Panc1 (cell line): ENCODE data around the gene ZBTB37. TPM values are rescaled to one million over a fixed set of nuclear protein-coding genes. Genes with fewer than 3 reads are reported as not detected.
"Not testable (repeated sequence)": the region's sequence is repeated elsewhere in the genome, so short reads cannot be mapped to it uniquely, and the experiment has no call there.

Experiments
- ATAC-seq: fragments of 200-7000 bp; cut with Tn5 transposase; 2 replicates; pipeline ENCODE4 v1.9.1; 2020; ENCODE audit warnings: mild to moderate bottlenecking, moderate library complexity
- BruUV-seq: library from RNA; stranded (reverse); fragments of 400-500 nt; replicated peaks from 2 replicates; lab custom pipeline; 2021; lab: Mats Ljungman, UMichigan
- CTCF ChIA-PET: fragments of 300-600 bp; sonication (Branson Sonifier 250); formaldehyde crosslinking; loops from one replicate; lab custom pipeline; 2022; ENCODE audit warnings: antibody characterized with exemption; lab: Charles Lee
- POLR2A ChIA-PET: fragments of 300-600 bp; sonication (Branson Sonifier 250); formaldehyde crosslinking; loops from one replicate; lab custom pipeline; 2022; ENCODE audit warnings: antibody characterized with exemption; lab: Charles Lee
- DNase-seq: peaks from one replicate; pipeline ENCODE4 v3.0.0-alpha.2; 2010; ENCODE audit warnings: low read depth, low spot score
- H3K27ac ChIP-seq: 2 replicates; pipeline ENCODE4 v1.5.1; 2011; ENCODE audit warnings: mild to moderate bottlenecking, low read length, inconsistent platforms
- H3K27me3 ChIP-seq: fragments of 200-500 bp; sonication (Bioruptor generic); 2 replicates; pipeline ENCODE4 v1.6.0; 2014; ENCODE audit warnings: low read length, inconsistent platforms; ENCODE audit not compliant: control insufficient read depth, insufficient read depth
- H3K36me3 ChIP-seq: fragments of 200-500 bp; sonication (Bioruptor generic); 2 replicates; pipeline ENCODE4 v1.5.1; 2014; ENCODE audit warnings: inconsistent platforms, mild to moderate bottlenecking, low read length, moderate library complexity; ENCODE audit not compliant: control insufficient read depth, insufficient read depth
- H3K4me1 ChIP-seq: 2 replicates; pipeline ENCODE4 v1.5.1; 2011; ENCODE audit warnings: inconsistent platforms, mild to moderate bottlenecking, low read length, moderate library complexity; ENCODE audit not compliant: control insufficient read depth, insufficient read depth
- H3K4me3 ChIP-seq, 2 experiments: 2 replicates each; pipeline ENCODE4 v1.5.1; 2011 to 2012; ENCODE audit warnings: low read depth in 2 of 2, low read length in 2 of 2, mild to moderate bottlenecking in 2 of 2, inconsistent platforms in 1 of 2, moderate library complexity in 1 of 2
- H3K9me3 ChIP-seq: fragments of 200-500 bp; sonication (Bioruptor generic); 2 replicates; pipeline ENCODE4 v1.5.1; 2014; ENCODE audit warnings: low read depth, mild to moderate bottlenecking, inconsistent platforms, low read length, moderate library complexity; ENCODE audit not compliant: control insufficient read depth, insufficient read depth
- CTCF ChIP-seq: fragments of 450-650 bp; IDR thresholded peaks from 2 replicates; pipeline ENCODE4 v1.5.1; 2017; ENCODE audit warnings: mild to moderate bottlenecking
- POLR2AphosphoS5 ChIP-seq: IDR thresholded peaks from 2 replicates; pipeline ENCODE4 v1.6.1; 2012; ENCODE audit warnings: mild to moderate bottlenecking, low read depth, low read length, moderate library complexity
- REST ChIP-seq, 2 experiments: IDR thresholded peaks; 2 replicates each; pipeline ENCODE4 v1.6.1; 2011 to 2012; ENCODE audit warnings: low read depth in 2 of 2, control low read depth in 1 of 2, low read length in 1 of 2, mild to moderate bottlenecking in 1 of 2, moderate library complexity in 1 of 2; ENCODE audit not compliant: insufficient read depth in 1 of 2
- SIN3A ChIP-seq: IDR thresholded peaks from 2 replicates; pipeline ENCODE4 v1.6.1; 2012; ENCODE audit warnings: low read depth, mild to moderate bottlenecking, low read length, moderate library complexity, borderline replicate concordance; ENCODE audit not compliant: insufficient read depth
- TCF7L2 ChIP-seq: IDR thresholded peaks from 2 replicates; pipeline ENCODE4 v1.6.1; 2011; ENCODE audit warnings: mild to moderate bottlenecking, low read depth, low read length, inconsistent platforms
- in situ Hi-C: cut with HindIII; loops from 2 replicates; pipeline ENCODE4 v1.10.0; 2016; ENCODE audit warnings: low sequenced_read_pairs, low pct_unique_long_range_greater_than_20kb
- intact Hi-C: fragments of 100-400 bp; cut with micrococcal nuclease; formaldehyde crosslinking; loops from one replicate; pipeline ENCODE4 v1.10.0; 2022; ENCODE audit not compliant: unreplicated experiment
- total RNA-seq: library from RNA; stranded (reverse); gene quantifications from one replicate; pipeline ENCODE4 v1.2.1, GENCODE V29; 2021; ENCODE audit not compliant: unreplicated experiment

Gene ZBTB37
- total RNA-seq, 1 experiment from 2014 or later = 11.6 TPM

- CTCF ChIA-PET = no interaction called here
- Histone ChIP-seq H3K27ac (no peak overlapping the region), H3K9me3 (no peaks in the 10 kb centered on the region), H3K27me3 (no peaks in the 10 kb centered on the region), H3K4me1 (no peaks in the 10 kb centered on the region), H3K4me3 (no peak overlapping the region), H3K36me3 (peaks cover 20% of the 10 kb centered on the region)
- no TSS peak for BruUV-seq
- TF ChIP-seq POLR2AphosphoS5 (no peak; the same call in 1 of the 2 replicates), REST (IDR thresholded peaks at IDR 0.05; ENCODE audit: insufficient read depth in 1 of 2, low read depth in 2 of 2, low read length in 1 of 2) (no peak), CTCF (no peak), SIN3A (no peak), TCF7L2 (no peak)
- intact Hi-C loops (no loop called here), in situ Hi-C loops (no loop called here)
- POLR2A ChIA-PET = no interaction called here
- DNase-seq (no peak), ATAC-seq (no peak)
Measured at GRCh38 chr1:173857363-173857917, 10.7 kb upstream of the ZBTB37 start.

DNA sequence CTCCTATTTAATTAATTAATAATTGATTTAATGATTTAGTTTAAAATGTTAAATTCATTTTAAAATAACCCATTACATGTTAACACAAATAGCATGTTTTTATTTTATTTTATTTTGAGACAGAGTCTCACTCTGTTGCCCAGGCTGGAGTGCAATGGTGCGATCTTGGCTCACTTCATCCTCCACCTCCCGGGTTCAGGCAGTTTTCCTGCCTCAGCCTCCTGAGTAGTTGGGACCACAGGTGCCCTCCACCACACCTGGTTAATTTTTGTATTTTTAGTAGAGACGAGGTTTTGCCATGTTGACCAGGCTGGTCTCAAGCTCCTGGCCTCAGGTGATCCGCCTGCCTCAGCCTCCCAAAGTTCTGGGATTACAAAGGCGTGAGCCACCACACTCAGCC is 8.6 kb upstream of the ZBTB37 start:
- ATAC-seq, BruUV-seq, H3K27me3 ChIP-seq, H3K9me3 ChIP-seq, CTCF ChIA-PET, DNase-seq, intact Hi-C loops, H3K4me3 ChIP-seq, in situ Hi-C loops, H3K27ac ChIP-seq: not testable (repeated sequence)
- Histone ChIP-seq H3K36me3 (peaks cover 32% of the 10 kb centered on the region), H3K4me1 (peaks cover 12% of the 10 kb centered on the region)
- POLR2A ChIA-PET = interaction anchor here (1.1 kb wide), 1 partner anchor 9 kb away, joined by 4 read pairs; the partner anchor contains the start of gene ZBTB37

GRCh38 chr1:173860065-173860464 is 8.1 kb upstream of the ZBTB37 start:
- no peak overlapping the region for H3K27ac ChIP-seq
- no TSS peak for BruUV-seq
- peaks cover 32% of the 10 kb centered on the region for H3K36me3 ChIP-seq
- CTCF ChIA-PET = interaction anchor here (0.6 kb wide), 1 partner anchor 330 kb away, joined by 5 read pairs; no protein-coding TSS in a partner anchor
- H3K4me3 ChIP-seq = no peak overlapping the region
- DNase-seq (no peak), ATAC-seq (no peak)
- no peaks in the 10 kb centered on the region for H3K9me3 ChIP-seq
- in situ Hi-C loops = no loop called here
- intact Hi-C loops = no loop called here
- no peaks in the 10 kb centered on the region for H3K27me3 ChIP-seq
- POLR2A ChIA-PET = interaction anchor here (1.1 kb wide), 1 partner anchor 9 kb away, joined by 4 read pairs; the partner anchor contains the start of gene ZBTB37
- H3K4me1 ChIP-seq = peaks cover 14% of the 10 kb centered on the region
- no peak for TF ChIP-seq CTCF
- no peak for TF ChIP-seq POLR2AphosphoS5
- no peak for TF ChIP-seq TCF7L2
- no peak for TF ChIP-seq REST (IDR thresholded peaks at IDR 0.05; ENCODE audit: insufficient read depth in 1 of 2, low read depth in 2 of 2, low read length in 1 of 2)
- no peak for TF ChIP-seq SIN3A
